Colonic mucosa (tissue), 4 donors: ENCODE results near the gene RPL9. TPM values are rescaled to one million over a fixed set of nuclear protein-coding genes. Genes with fewer than 3 reads are reported as not detected.
"Not testable (repeated sequence)": the region's sequence is repeated elsewhere in the genome, so short reads cannot be mapped to it uniquely, and the experiment has no call there.

ENCODE experiments used
- DNase-seq: peaks from one replicate; pipeline ENCODE4 v3.0.0-alpha.2; 2020
- H3K27ac ChIP-seq: fragments of 200-600 bp; one replicate; pipeline ENCODE4 v1.8.0; 2021
- H3K27me3 ChIP-seq: fragments of 200-600 bp; one replicate; pipeline ENCODE4 v1.8.0; 2021
- H3K36me3 ChIP-seq: fragments of 200-600 bp; one replicate; pipeline ENCODE4 v1.8.0; 2021
- H3K4me1 ChIP-seq: fragments of 200-600 bp; one replicate; pipeline ENCODE4 v1.8.0; 2021; ENCODE audit warnings: mild to moderate bottlenecking
- H3K4me3 ChIP-seq: fragments of 200-600 bp; one replicate; pipeline ENCODE4 v1.8.0; 2021
- H3K9ac ChIP-seq, 2 donors: one replicate each; pipeline ENCODE4 v1.7.0; 2013; ENCODE audit warnings: control low read depth in 2 of 2, low read depth in 2 of 2, low read length in 2 of 2
- H3K9me3 ChIP-seq: fragments of 200-600 bp; one replicate; pipeline ENCODE4 v1.8.0; 2021
- CTCF ChIP-seq: fragments of 200-600 bp; IDR thresholded peaks from one replicate; pipeline ENCODE4 v1.8.0; 2022; ENCODE audit warnings: antibody characterized with exemption, mild to moderate bottlenecking
- intact Hi-C: fragments of 100-400 bp; cut with DNase I; formaldehyde crosslinking; loops from one replicate; pipeline ENCODE4 v1.14.1; 2022
- total RNA-seq, 2 donors: library from RNA; stranded (reverse); fragmentation: NEBNext Ultra II Directional in 1 of 2; extraction: Animal tissue kit (Norgen Biotek cat#: 25700) in 1 of 2; gene quantifications; one replicate each; pipeline ENCODE4 v1.2.1, GENCODE V29; 2021
- donor health status: healthy.
- donor health status: DM: no; HTN: no; CAD: no.
- donor health status: DM: no; HTN: no; CAD: no.

The RPL9 gene
- total RNA-seq, 2 donors from 2014 or later: 1,123 to 1,383 TPM

- Histone ChIP-seq H3K4me3 (no peak overlapping the region), H3K9ac (no peak overlapping the region), H3K27me3 (no peaks in the 10 kb centered on the region), H3K36me3 (no peaks in the 10 kb centered on the region), H3K27ac (no peak overlapping the region), H3K4me1 (no peaks in the 10 kb centered on the region), H3K9me3 (no peaks in the 10 kb centered on the region)
- intact Hi-C loops: no loop called here
- no peak for DNase-seq
- no peak for TF ChIP-seq CTCF
Observed at GRCh38 chr4:39426728-39427127, 32.0 kb downstream of the RPL9 start.

- H3K36me3 ChIP-seq, H3K4me3 ChIP-seq, H3K4me1 ChIP-seq, H3K9me3 ChIP-seq, H3K27me3 ChIP-seq, H3K9ac ChIP-seq, intact Hi-C loops, H3K27ac ChIP-seq, DNase-seq: not testable (repeated sequence)
Observed at GRCh38 chr4:39425297-39425696, 33.4 kb downstream of the RPL9 start.

GRCh38 chr4:39422247-39422646 lies 36.5 kb downstream of the RPL9 start:
- Histone ChIP-seq H3K9ac (no peak overlapping the region), H3K4me3 (no peak overlapping the region), H3K27ac (no peak overlapping the region), H3K4me1 (no peaks in the 10 kb centered on the region), H3K36me3 (no peaks in the 10 kb centered on the region), H3K9me3 (no peaks in the 10 kb centered on the region), H3K27me3 (no peaks in the 10 kb centered on the region)
- no peak for DNase-seq
- TF ChIP-seq CTCF: no peak
- intact Hi-C loops: no loop called here

GRCh38 chr4:39415678-39416283 lies 42.9 kb downstream of the RPL9 start:
- intact Hi-C loops: no loop called here
- Histone ChIP-seq H3K4me1 (no peaks in the 10 kb centered on the region), H3K36me3 (no peaks in the 10 kb centered on the region), H3K27me3 (no peaks in the 10 kb centered on the region), H3K9ac (no peak overlapping the region), H3K9me3 (no peaks in the 10 kb centered on the region), H3K4me3 (no peak overlapping the region), H3K27ac (no peak overlapping the region)
- no peak for TF ChIP-seq CTCF
- DNase-seq: no peak

- H3K4me1 ChIP-seq, DNase-seq, H3K9me3 ChIP-seq, intact Hi-C loops, H3K9ac ChIP-seq, H3K4me3 ChIP-seq, H3K27ac ChIP-seq, H3K27me3 ChIP-seq, H3K36me3 ChIP-seq: not testable (repeated sequence)
Observed at GRCh38 chr4:39411561-39411960, 47.2 kb downstream of the RPL9 start.

- H3K4me3 ChIP-seq: no peak overlapping the region
- no peak overlapping the region for H3K27ac ChIP-seq
- no peak for DNase-seq
- TF ChIP-seq CTCF: no peak
- no peaks in the 10 kb centered on the region for H3K27me3 ChIP-seq
- H3K9me3 ChIP-seq: no peaks in the 10 kb centered on the region
- no peak overlapping the region for H3K9ac ChIP-seq
- intact Hi-C loops: no loop called here
- no peaks in the 10 kb centered on the region for H3K4me1 ChIP-seq
- H3K36me3 ChIP-seq: no peaks in the 10 kb centered on the region
Observed at GRCh38 chr4:39410415-39410814, 48.3 kb downstream of the RPL9 start.

- no peaks in the 10 kb centered on the region for H3K9me3 ChIP-seq
- no peaks in the 10 kb centered on the region for H3K4me1 ChIP-seq
- DNase-seq: no peak
- H3K27me3 ChIP-seq: no peaks in the 10 kb centered on the region
- H3K36me3 ChIP-seq: no peaks in the 10 kb centered on the region
- intact Hi-C loops: no loop called here
- H3K4me3 ChIP-seq: no peak overlapping the region
- H3K9ac ChIP-seq: no peak overlapping the region
- no peak for TF ChIP-seq CTCF
- no peak overlapping the region for H3K27ac ChIP-seq
Observed at GRCh38 chr4:39407584-39407885, 51.2 kb downstream of the RPL9 start.
